Stimulated activated CD4-positive, alpha-beta T cell treated with anti-CD3 and anti-CD28 coated beads, Interleukin-1b, Interleukin-23, amount 100 ng/mL, for 24 hours (primary cell): ENCODE data around the gene HOXC13.

Source experiments
- DNase-seq, 4 experiments: peaks; one replicate each; pipeline ENCODE4 v3.0.0-alpha.2; 2020; ENCODE audit warnings: low read depth in 4 of 4, low spot score in 1 of 4

HOXC13 gene

GRCh38 chr12:53938326-53939140 is at the start of gene HOXC13:
TSS of gene HOXC13 (plus strand) at chr12:53938831. CDS start at chr12:53938907, 76 bp downstream.
- DNase-seq: peak in 3 of 4 experiments; percentile 10 to 53 (median 45)

GRCh38 chr12:53890081-53890480 is 48.5 kb upstream of the HOXC13 start:
- no peak for DNase-seq

- DNase-seq: no peak
Measured at GRCh38 chr12:53892762-53893395, 45.8 kb upstream of the HOXC13 start.

- DNase-seq: no peak
Measured at GRCh38 chr12:53899230-53899629, 39.4 kb upstream of the HOXC13 start.

- no peak for DNase-seq
Measured at GRCh38 chr12:53907103-53907502, 31.5 kb upstream of the HOXC13 start.

- DNase-seq: no peak
Measured at GRCh38 chr12:53916788-53917655, 21.6 kb upstream of the HOXC13 start.

- no peak for DNase-seq
Measured at GRCh38 chr12:53924521-53925405, 13.9 kb upstream of the HOXC13 start.

GRCh38 chr12:53927220-53928029 is 11.2 kb upstream of the HOXC13 start:
- DNase-seq: no peak

- no peak for DNase-seq
Measured at GRCh38 chr12:53928054-53928835, 10.4 kb upstream of the HOXC13 start.

GRCh38 chr12:53929527-53929926 is 9.1 kb upstream of the HOXC13 start:
- DNase-seq: no peak

- DNase-seq: no peak
Measured at GRCh38 chr12:53930591-53931255, 7.9 kb upstream of the HOXC13 start.

GRCh38 chr12:53931844-53932581 is 6.6 kb upstream of the HOXC13 start:
- DNase-seq: no peak

- DNase-seq: no peak
Measured at GRCh38 chr12:53932915-53933314, 5.7 kb upstream of the HOXC13 start.

GRCh38 chr12:53935383-53936341 is 3.0 kb upstream of the HOXC13 start:
- DNase-seq: no peak

GRCh38 chr12:53937099-53937498 is 1.5 kb upstream of the HOXC13 start:
- DNase-seq: no peak

GRCh38 chr12:53937596-53938325 is 870 bp upstream of the HOXC13 start:
- DNase-seq: no peak
